ENCODE results near the gene RCOR1.

Gene RCOR1

GRCh38 chr14:102604183-102604582 is 11.7 kb downstream of the RCOR1 start:
- Histone ChIP-seq H3K27me3 (ENCODE audit: control insufficient read depth in 3 of 3, insufficient read depth in 3 of 3, low read depth in 1 of 3, low read length in 3 of 3) (no peaks in the 10 kb centered on the region), H2AK5ac (ENCODE audit: low read depth, low read length) (no peak overlapping the region), H2BK12ac (ENCODE audit: low read length) (no peak overlapping the region), H2BK5ac (ENCODE audit: low read length) (no peak overlapping the region), H3K18ac (ENCODE audit: low read length) (no peak overlapping the region), H3K4me1 (ENCODE audit: control insufficient read depth in 2 of 2, insufficient read depth in 1 of 2, low read depth in 1 of 2, low read length in 2 of 2) (peaks cover 0 to 2% of the 10 kb centered on the region in 2 donors), H3K9ac (ENCODE audit: low read depth, low read length, poor library complexity) (no peak overlapping the region), H2BK15ac (ENCODE audit: low read length) (no peak overlapping the region), H3K79me1 (ENCODE audit: low read depth, low read length) (peaks cover 5% of the 10 kb centered on the region), H2BK120ac (ENCODE audit: low read depth, low read length) (no peak overlapping the region), H4K91ac (ENCODE audit: low read depth, low read length, poor library complexity) (no peak overlapping the region), H3K4me2 (ENCODE audit: insufficient read depth, low read length, poor library complexity, severe bottlenecking) (no peak overlapping the region), H2AFZ (ENCODE audit: low read length) (no peak overlapping the region), H3K4me3 (ENCODE audit: low read length in 2 of 2) (no peak overlapping the region), H3K36me3 (replicated peaks in 1 of 2; ENCODE audit: control insufficient read depth in 2 of 2, insufficient read depth in 2 of 2, low read length in 2 of 2) (peaks cover 0 to 13% of the 10 kb centered on the region in 2 donors), H4K8ac (ENCODE audit: low read depth, low read length) (no peak overlapping the region), H3K4ac (ENCODE audit: low read length) (no peak overlapping the region), H3K27ac (replicated peaks; ENCODE audit: low read length) (no peak overlapping the region), H3K23ac (ENCODE audit: low read depth, low read length, poor library complexity) (no peak overlapping the region), H3K9me3 (replicated peaks in 1 of 2; ENCODE audit: control insufficient read depth in 2 of 2, insufficient read depth in 1 of 2, low read depth in 1 of 2, low read length in 2 of 2) (no peaks in the 10 kb centered on the region), H3K14ac (ENCODE audit: low read length) (no peak overlapping the region)
- DNase-seq (ENCODE audit: low spot score), result no peak
- WGBS, 2 donors (ENCODE audit: extremely low coverage in 2 of 2, insufficient read length in 2 of 2, insufficient replicate concordance in 1 of 2), result no CpG with 5 or more reads among the region's 2 CpGs

- no peak overlapping the region for H3K4ac ChIP-seq (ENCODE audit: low read length)
- H2BK15ac ChIP-seq (ENCODE audit: low read length), result no peak overlapping the region
- no peak overlapping the region for H3K4me3 ChIP-seq (ENCODE audit: low read length in 2 of 2)
- peaks cover 0 to 10% of the 10 kb centered on the region in 2 donors for H3K36me3 ChIP-seq (replicated peaks in 1 of 2; ENCODE audit: control insufficient read depth in 2 of 2, insufficient read depth in 2 of 2, low read length in 2 of 2)
- H3K4me2 ChIP-seq (ENCODE audit: insufficient read depth, low read length, poor library complexity, severe bottlenecking), result no peak overlapping the region
- no peak overlapping the region for H3K23ac ChIP-seq (ENCODE audit: low read depth, low read length, poor library complexity)
- peaks cover 0 to 2% of the 10 kb centered on the region in 2 donors for H3K4me1 ChIP-seq (ENCODE audit: control insufficient read depth in 2 of 2, insufficient read depth in 1 of 2, low read depth in 1 of 2, low read length in 2 of 2)
- H3K14ac ChIP-seq (ENCODE audit: low read length), result no peak overlapping the region
- H2AFZ ChIP-seq (ENCODE audit: low read length), result no peak overlapping the region
- peaks cover 3% of the 10 kb centered on the region for H3K79me1 ChIP-seq (ENCODE audit: low read depth, low read length)
- WGBS, 2 donors (ENCODE audit: extremely low coverage in 2 of 2, insufficient read length in 2 of 2, insufficient replicate concordance in 1 of 2), result no CpG with 5 or more reads among the region's 2 CpGs
- no peak overlapping the region for H3K27ac ChIP-seq (replicated peaks; ENCODE audit: low read length)
- H3K27me3 ChIP-seq (ENCODE audit: control insufficient read depth in 3 of 3, insufficient read depth in 3 of 3, low read depth in 1 of 3, low read length in 3 of 3), result no peaks in the 10 kb centered on the region
- H3K9ac ChIP-seq (ENCODE audit: low read depth, low read length, poor library complexity), result no peak overlapping the region
- no peak overlapping the region for H2BK12ac ChIP-seq (ENCODE audit: low read length)
- no peak overlapping the region for H2BK120ac ChIP-seq (ENCODE audit: low read depth, low read length)
- no peak for DNase-seq (ENCODE audit: low spot score)
- H3K18ac ChIP-seq (ENCODE audit: low read length), result no peak overlapping the region
- no peak overlapping the region for H2BK5ac ChIP-seq (ENCODE audit: low read length)
- H3K9me3 ChIP-seq (replicated peaks in 1 of 2; ENCODE audit: control insufficient read depth in 2 of 2, insufficient read depth in 1 of 2, low read depth in 1 of 2, low read length in 2 of 2), result no peaks in the 10 kb centered on the region
- no peak overlapping the region for H2AK5ac ChIP-seq (ENCODE audit: low read depth, low read length)
- no peak overlapping the region for H4K91ac ChIP-seq (ENCODE audit: low read depth, low read length, poor library complexity)
- H4K8ac ChIP-seq (ENCODE audit: low read depth, low read length), result no peak overlapping the region
These were observed 12.6 kb downstream of the RCOR1 start for GRCh38 chr14:102605029-102605428.

- H3K4me1 ChIP-seq (ENCODE audit: control insufficient read depth in 2 of 2, insufficient read depth in 1 of 2, low read depth in 1 of 2, low read length in 2 of 2), result peaks cover 0 to 2% of the 10 kb centered on the region in 2 donors
- H2AFZ ChIP-seq (ENCODE audit: low read length), result no peak overlapping the region
- H2BK5ac ChIP-seq (ENCODE audit: low read length), result no peak overlapping the region
- H4K91ac ChIP-seq (ENCODE audit: low read depth, low read length, poor library complexity), result no peak overlapping the region
- no peak overlapping the region for H2BK12ac ChIP-seq (ENCODE audit: low read length)
- no peak overlapping the region for H3K14ac ChIP-seq (ENCODE audit: low read length)
- no peak overlapping the region for H3K27ac ChIP-seq (replicated peaks; ENCODE audit: low read length)
- peaks cover 1% of the 10 kb centered on the region for H3K79me1 ChIP-seq (ENCODE audit: low read depth, low read length)
- H3K9me3 ChIP-seq (replicated peaks in 1 of 2; ENCODE audit: control insufficient read depth in 2 of 2, insufficient read depth in 1 of 2, low read depth in 1 of 2, low read length in 2 of 2), result no peaks in the 10 kb centered on the region
- H3K4me2 ChIP-seq (ENCODE audit: insufficient read depth, low read length, poor library complexity, severe bottlenecking), result no peak overlapping the region
- DNase-seq (ENCODE audit: low spot score), result no peak
- no peak overlapping the region for H2BK120ac ChIP-seq (ENCODE audit: low read depth, low read length)
- H4K8ac ChIP-seq (ENCODE audit: low read depth, low read length), result no peak overlapping the region
- no peaks in the 10 kb centered on the region for H3K27me3 ChIP-seq (ENCODE audit: control insufficient read depth in 3 of 3, insufficient read depth in 3 of 3, low read depth in 1 of 3, low read length in 3 of 3)
- no peak overlapping the region for H2BK15ac ChIP-seq (ENCODE audit: low read length)
- no peak overlapping the region for H3K4ac ChIP-seq (ENCODE audit: low read length)
- no peak overlapping the region for H3K4me3 ChIP-seq (ENCODE audit: low read length in 2 of 2)
- H3K36me3 ChIP-seq (replicated peaks in 1 of 2; ENCODE audit: control insufficient read depth in 2 of 2, insufficient read depth in 2 of 2, low read length in 2 of 2), result peaks cover 0 to 6% of the 10 kb centered on the region in 2 donors
- no peak overlapping the region for H3K18ac ChIP-seq (ENCODE audit: low read length)
- H2AK5ac ChIP-seq (ENCODE audit: low read depth, low read length), result no peak overlapping the region
- no CpG with 5 or more reads among the region's 4 CpGs for WGBS, 2 donors (ENCODE audit: extremely low coverage in 2 of 2, insufficient read length in 2 of 2, insufficient replicate concordance in 1 of 2)
- H3K23ac ChIP-seq (ENCODE audit: low read depth, low read length, poor library complexity), result no peak overlapping the region
- no peak overlapping the region for H3K9ac ChIP-seq (ENCODE audit: low read depth, low read length, poor library complexity)
These were observed 13.8 kb downstream of the RCOR1 start for GRCh38 chr14:102606296-102606695.

GRCh38 chr14:102608064-102608446 is 15.6 kb downstream of the RCOR1 start:
- H2AFZ ChIP-seq (ENCODE audit: low read length), result no peak overlapping the region
- peaks cover 9% of the 10 kb centered on the region for H3K79me1 ChIP-seq (ENCODE audit: low read depth, low read length)
- no peak overlapping the region for H2BK15ac ChIP-seq (ENCODE audit: low read length)
- H3K4me2 ChIP-seq (ENCODE audit: insufficient read depth, low read length, poor library complexity, severe bottlenecking), result no peak overlapping the region
- H3K14ac ChIP-seq (ENCODE audit: low read length), result no peak overlapping the region
- no peak overlapping the region for H2BK5ac ChIP-seq (ENCODE audit: low read length)
- no peak for DNase-seq (ENCODE audit: low spot score)
- H3K9ac ChIP-seq (ENCODE audit: low read depth, low read length, poor library complexity), result no peak overlapping the region
- H3K23ac ChIP-seq (ENCODE audit: low read depth, low read length, poor library complexity), result no peak overlapping the region
- H4K91ac ChIP-seq (ENCODE audit: low read depth, low read length, poor library complexity), result no peak overlapping the region
- no peak overlapping the region for H3K4ac ChIP-seq (ENCODE audit: low read length)
- H3K27me3 ChIP-seq (ENCODE audit: control insufficient read depth in 3 of 3, insufficient read depth in 3 of 3, low read depth in 1 of 3, low read length in 3 of 3), result peaks cover 0 to 2% (median 0%) of the 10 kb centered on the region in 3 experiments
- no peak overlapping the region for H3K27ac ChIP-seq (replicated peaks; ENCODE audit: low read length)
- H3K18ac ChIP-seq (ENCODE audit: low read length), result no peak overlapping the region
- no peak overlapping the region for H4K8ac ChIP-seq (ENCODE audit: low read depth, low read length)
- H3K4me1 ChIP-seq (ENCODE audit: control insufficient read depth in 2 of 2, insufficient read depth in 1 of 2, low read depth in 1 of 2, low read length in 2 of 2), result peaks cover 0 to 2% of the 10 kb centered on the region in 2 donors
- no peak overlapping the region for H2BK120ac ChIP-seq (ENCODE audit: low read depth, low read length)
- H3K36me3 ChIP-seq (replicated peaks in 1 of 2; ENCODE audit: control insufficient read depth in 2 of 2, insufficient read depth in 2 of 2, low read length in 2 of 2), result peaks cover 4 to 9% of the 10 kb centered on the region in 2 donors
- peaks cover 0 to 3% of the 10 kb centered on the region in 2 donors for H3K9me3 ChIP-seq (replicated peaks in 1 of 2; ENCODE audit: control insufficient read depth in 2 of 2, insufficient read depth in 1 of 2, low read depth in 1 of 2, low read length in 2 of 2)
- no peak overlapping the region for H2BK12ac ChIP-seq (ENCODE audit: low read length)
- H2AK5ac ChIP-seq (ENCODE audit: low read depth, low read length), result no peak overlapping the region
- no peak overlapping the region for H3K4me3 ChIP-seq (ENCODE audit: low read length in 2 of 2)
- no CpG with 5 or more reads among the region's 4 CpGs for WGBS, 2 donors (ENCODE audit: extremely low coverage in 2 of 2, insufficient read length in 2 of 2, insufficient replicate concordance in 1 of 2)

Data from neuronal stem cell (in vitro differentiated cells).